Transverse colon (tissue), 4 donors: ENCODE measurements around the gene CMTM7.

Source experiments
- POLR2A ChIP-seq: fragments of 450-650 bp; IDR thresholded peaks from one replicate; pipeline ENCODE4 v1.6.1; 2016; ENCODE audit warnings: antibody characterized with exemption, mild to moderate bottlenecking, moderate library complexity
- POLR2AphosphoS5 ChIP-seq, 3 donors: sonication (generic); formaldehyde crosslinking; IDR thresholded peaks; one replicate each; pipeline ENCODE4 v1.6.1; 2016; ENCODE audit warnings: antibody characterized with exemption in 3 of 3
- TF ChIP-seq, protein P1 (sequence below), 5 experiments: fragments of 200-600 bp in 3 of 5; fragments of 450-650 bp in 2 of 5; sonication (generic) in 3 of 5; IDR thresholded peaks; 1 replicate in 2 of 5; 2 replicates in 3 of 5; pipeline ENCODE4 v1.5.1; 2016 to 2017; ENCODE audit warnings: antibody characterized with exemption in 5 of 5, inconsistent platforms in 3 of 5, mild to moderate bottlenecking in 2 of 5, moderate library complexity in 1 of 5

DNA sequence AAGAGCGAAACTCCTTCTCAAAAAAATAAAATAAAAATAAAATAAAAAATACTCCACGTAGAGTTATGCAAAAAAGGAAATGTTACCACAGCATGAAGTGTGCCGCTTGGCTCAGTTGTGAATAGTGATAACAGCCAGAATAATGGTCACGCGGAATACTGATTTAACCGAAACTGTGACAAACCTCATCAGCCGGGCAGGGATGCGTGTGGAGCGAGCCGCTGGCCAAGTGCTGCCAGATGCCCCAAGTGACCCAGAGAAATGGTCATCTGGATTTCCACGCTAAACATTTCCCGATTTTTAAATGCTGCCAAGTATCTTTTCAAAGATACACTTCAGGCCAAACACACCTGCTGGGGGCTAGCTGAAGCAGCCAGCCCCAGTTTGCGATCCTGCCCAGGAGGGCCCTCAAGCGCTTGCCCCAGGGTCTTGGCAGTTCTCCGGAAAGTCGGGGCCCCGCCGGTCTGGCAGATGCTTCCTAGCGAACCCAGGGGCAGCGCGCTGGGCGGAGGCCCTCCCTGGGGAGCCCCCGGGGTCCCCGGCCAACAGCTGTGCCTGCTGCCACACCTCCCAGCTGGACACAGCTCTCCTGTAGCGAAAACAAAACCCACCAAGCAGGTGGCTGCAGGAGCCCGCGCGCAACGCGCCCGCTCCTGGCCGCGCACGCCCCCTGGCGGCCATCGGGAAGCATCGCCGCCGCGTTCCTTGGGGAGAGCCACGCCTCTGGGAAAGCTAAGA, 75.8 kb downstream of the CMTM7 start:
- TF ChIP-seq POLR2AphosphoS5 (IDR thresholded peaks at IDR 0.05) (no peak), POLR2A (no peak)
- TF ChIP-seq, protein P1, sequence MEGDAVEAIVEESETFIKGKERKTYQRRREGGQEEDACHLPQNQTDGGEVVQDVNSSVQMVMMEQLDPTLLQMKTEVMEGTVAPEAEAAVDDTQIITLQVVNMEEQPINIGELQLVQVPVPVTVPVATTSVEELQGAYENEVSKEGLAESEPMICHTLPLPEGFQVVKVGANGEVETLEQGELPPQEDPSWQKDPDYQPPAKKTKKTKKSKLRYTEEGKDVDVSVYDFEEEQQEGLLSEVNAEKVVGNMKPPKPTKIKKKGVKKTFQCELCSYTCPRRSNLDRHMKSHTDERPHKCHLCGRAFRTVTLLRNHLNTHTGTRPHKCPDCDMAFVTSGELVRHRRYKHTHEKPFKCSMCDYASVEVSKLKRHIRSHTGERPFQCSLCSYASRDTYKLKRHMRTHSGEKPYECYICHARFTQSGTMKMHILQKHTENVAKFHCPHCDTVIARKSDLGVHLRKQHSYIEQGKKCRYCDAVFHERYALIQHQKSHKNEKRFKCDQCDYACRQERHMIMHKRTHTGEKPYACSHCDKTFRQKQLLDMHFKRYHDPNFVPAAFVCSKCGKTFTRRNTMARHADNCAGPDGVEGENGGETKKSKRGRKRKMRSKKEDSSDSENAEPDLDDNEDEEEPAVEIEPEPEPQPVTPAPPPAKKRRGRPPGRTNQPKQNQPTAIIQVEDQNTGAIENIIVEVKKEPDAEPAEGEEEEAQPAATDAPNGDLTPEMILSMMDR (IDR thresholded peaks at IDR 0.05), result peak; percentile 94 to 99 (median 99)
